Peyer's patch (tissue), 4 donors: ENCODE data around the gene PTBP1.

ENCODE experiments used
- POLR2A ChIP-seq, 2 donors: fragments of 450-650 bp; IDR thresholded peaks; one replicate each; pipeline ENCODE4 v1.5.1; 2017; ENCODE audit warnings: antibody characterized with exemption in 2 of 2, mild to moderate bottlenecking in 2 of 2, moderate library complexity in 2 of 2
- TF ChIP-seq, protein P1 (sequence below), 6 experiments: fragments of 450-650 bp in 4 of 6; fragments of 200-600 bp in 2 of 6; sonication (generic) in 1 of 6; IDR thresholded peaks; one replicate each; pipeline ENCODE4 v1.5.1; 2017 to 2019; ENCODE audit warnings: antibody characterized with exemption in 6 of 6, mild to moderate bottlenecking in 3 of 6, moderate library complexity in 1 of 6

DNA sequence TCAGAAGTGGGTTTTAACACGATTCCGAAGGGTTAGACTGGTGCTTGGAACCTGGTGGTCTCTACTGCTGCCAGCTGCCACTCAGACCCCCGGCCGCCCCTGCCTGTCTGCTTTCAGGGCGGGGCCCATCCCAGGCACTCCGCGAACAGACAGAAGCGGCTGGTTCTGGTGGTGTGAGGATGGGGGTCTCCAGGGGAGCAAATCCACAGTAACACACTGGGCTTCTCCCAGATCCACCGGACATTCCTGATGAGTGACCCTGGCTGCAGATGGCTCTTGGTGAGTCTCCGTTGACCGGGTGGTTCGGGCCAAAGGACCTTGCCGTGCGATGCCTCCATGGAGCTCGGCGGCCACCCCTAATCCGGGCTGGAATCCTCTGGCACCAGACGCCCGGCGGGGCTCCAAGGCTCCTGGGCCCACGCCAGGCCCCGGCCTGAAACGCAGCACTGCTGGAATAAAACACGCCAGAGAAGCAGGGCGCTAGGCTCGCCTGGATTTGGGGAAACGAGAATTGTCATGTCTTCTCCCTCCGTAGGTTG lies 2.1 kb upstream of the PTBP1 start:
- TF ChIP-seq, protein P1, sequence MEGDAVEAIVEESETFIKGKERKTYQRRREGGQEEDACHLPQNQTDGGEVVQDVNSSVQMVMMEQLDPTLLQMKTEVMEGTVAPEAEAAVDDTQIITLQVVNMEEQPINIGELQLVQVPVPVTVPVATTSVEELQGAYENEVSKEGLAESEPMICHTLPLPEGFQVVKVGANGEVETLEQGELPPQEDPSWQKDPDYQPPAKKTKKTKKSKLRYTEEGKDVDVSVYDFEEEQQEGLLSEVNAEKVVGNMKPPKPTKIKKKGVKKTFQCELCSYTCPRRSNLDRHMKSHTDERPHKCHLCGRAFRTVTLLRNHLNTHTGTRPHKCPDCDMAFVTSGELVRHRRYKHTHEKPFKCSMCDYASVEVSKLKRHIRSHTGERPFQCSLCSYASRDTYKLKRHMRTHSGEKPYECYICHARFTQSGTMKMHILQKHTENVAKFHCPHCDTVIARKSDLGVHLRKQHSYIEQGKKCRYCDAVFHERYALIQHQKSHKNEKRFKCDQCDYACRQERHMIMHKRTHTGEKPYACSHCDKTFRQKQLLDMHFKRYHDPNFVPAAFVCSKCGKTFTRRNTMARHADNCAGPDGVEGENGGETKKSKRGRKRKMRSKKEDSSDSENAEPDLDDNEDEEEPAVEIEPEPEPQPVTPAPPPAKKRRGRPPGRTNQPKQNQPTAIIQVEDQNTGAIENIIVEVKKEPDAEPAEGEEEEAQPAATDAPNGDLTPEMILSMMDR (IDR thresholded peaks at IDR 0.05) = no peak
- TF ChIP-seq POLR2A (IDR thresholded peaks at IDR 0.05) = no peak
